ENCODE results near the gene ZNF484. TPM values are rescaled to one million over a fixed set of nuclear protein-coding genes. Genes with fewer than 3 reads are reported as not detected.
"Not testable (repeated sequence)": the region's sequence is repeated elsewhere in the genome, so short reads cannot be mapped to it uniquely, and the experiment has no call there.

The ZNF484 gene
- total and polyA plus RNA-seq, 2 donors (not counting 1 experiment from before 2014, with no cell fraction given) = 5.7 to 15.4 TPM

GRCh38 chr9:92829420-92829819, 48.4 kb downstream of the ZNF484 start:
- no peak for DNase-seq (ENCODE audit: low read depth in 2 of 2)
- Histone ChIP-seq H3K4me1 (ENCODE audit: control insufficient read depth, extremely low read depth, insufficient read depth, low read length) (no peaks in the 10 kb centered on the region), H3K4me2 (ENCODE audit: extremely low read depth, insufficient read depth, low read length) (no peak overlapping the region), H3K36me3 (ENCODE audit: control insufficient read depth, insufficient read depth, low read length) (no peaks in the 10 kb centered on the region), H3K79me2 (ENCODE audit: control insufficient read depth, insufficient read depth, low read length) (no peaks in the 10 kb centered on the region), H3K27ac (ENCODE audit: insufficient read depth, low read length) (no peak overlapping the region), H4K20me1 (ENCODE audit: control insufficient read depth, extremely low read depth, insufficient read depth, low read length) (no peaks in the 10 kb centered on the region), H3K9ac (ENCODE audit: insufficient read depth, low read length) (no peak overlapping the region), H3K4me3 (replicated peaks in 1 of 4; ENCODE audit: control extremely low read depth in 1 of 4, insufficient read depth in 1 of 4, low read depth in 3 of 4, low read length in 4 of 4) (no peak overlapping the region), H3K9me3 (ENCODE audit: control insufficient read depth, insufficient read depth, low read depth, low read length) (no peaks in the 10 kb centered on the region), H2AFZ (ENCODE audit: low read length) (no peak overlapping the region), H3K27me3 (ENCODE audit: control insufficient read depth, insufficient read depth, low read length) (no peaks in the 10 kb centered on the region)
- TF ChIP-seq EZH2 (IDR thresholded peaks at IDR 0.05; ENCODE audit: low read length, missing control alignments) = no peak
- TF ChIP-seq, protein P1, sequence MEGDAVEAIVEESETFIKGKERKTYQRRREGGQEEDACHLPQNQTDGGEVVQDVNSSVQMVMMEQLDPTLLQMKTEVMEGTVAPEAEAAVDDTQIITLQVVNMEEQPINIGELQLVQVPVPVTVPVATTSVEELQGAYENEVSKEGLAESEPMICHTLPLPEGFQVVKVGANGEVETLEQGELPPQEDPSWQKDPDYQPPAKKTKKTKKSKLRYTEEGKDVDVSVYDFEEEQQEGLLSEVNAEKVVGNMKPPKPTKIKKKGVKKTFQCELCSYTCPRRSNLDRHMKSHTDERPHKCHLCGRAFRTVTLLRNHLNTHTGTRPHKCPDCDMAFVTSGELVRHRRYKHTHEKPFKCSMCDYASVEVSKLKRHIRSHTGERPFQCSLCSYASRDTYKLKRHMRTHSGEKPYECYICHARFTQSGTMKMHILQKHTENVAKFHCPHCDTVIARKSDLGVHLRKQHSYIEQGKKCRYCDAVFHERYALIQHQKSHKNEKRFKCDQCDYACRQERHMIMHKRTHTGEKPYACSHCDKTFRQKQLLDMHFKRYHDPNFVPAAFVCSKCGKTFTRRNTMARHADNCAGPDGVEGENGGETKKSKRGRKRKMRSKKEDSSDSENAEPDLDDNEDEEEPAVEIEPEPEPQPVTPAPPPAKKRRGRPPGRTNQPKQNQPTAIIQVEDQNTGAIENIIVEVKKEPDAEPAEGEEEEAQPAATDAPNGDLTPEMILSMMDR (conservative IDR thresholded peaks at IDR 0.05 in 1 of 2, IDR thresholded peaks at IDR 0.05 in 1 of 2; ENCODE audit: low read depth in 1 of 2, low read length in 2 of 2) = no peak

- H3K27me3 ChIP-seq (ENCODE audit: control insufficient read depth, insufficient read depth, low read length); H3K27ac ChIP-seq (ENCODE audit: insufficient read depth, low read length); H3K9ac ChIP-seq (ENCODE audit: insufficient read depth, low read length); H4K20me1 ChIP-seq (ENCODE audit: control insufficient read depth, extremely low read depth, insufficient read depth, low read length); H3K9me3 ChIP-seq (ENCODE audit: control insufficient read depth, insufficient read depth, low read depth, low read length); H3K79me2 ChIP-seq (ENCODE audit: control insufficient read depth, insufficient read depth, low read length); H3K36me3 ChIP-seq (ENCODE audit: control insufficient read depth, insufficient read depth, low read length); H3K4me3 ChIP-seq (replicated peaks in 1 of 4; ENCODE audit: control extremely low read depth in 1 of 4, insufficient read depth in 1 of 4, low read depth in 3 of 4, low read length in 4 of 4); DNase-seq (ENCODE audit: low read depth in 2 of 2); H2AFZ ChIP-seq (ENCODE audit: low read length); H3K4me2 ChIP-seq (ENCODE audit: extremely low read depth, insufficient read depth, low read length); H3K4me1 ChIP-seq (ENCODE audit: control insufficient read depth, extremely low read depth, insufficient read depth, low read length): not testable (repeated sequence)
Measured at GRCh38 chr9:92825065-92825464, 52.8 kb downstream of the ZNF484 start.

DNA sequence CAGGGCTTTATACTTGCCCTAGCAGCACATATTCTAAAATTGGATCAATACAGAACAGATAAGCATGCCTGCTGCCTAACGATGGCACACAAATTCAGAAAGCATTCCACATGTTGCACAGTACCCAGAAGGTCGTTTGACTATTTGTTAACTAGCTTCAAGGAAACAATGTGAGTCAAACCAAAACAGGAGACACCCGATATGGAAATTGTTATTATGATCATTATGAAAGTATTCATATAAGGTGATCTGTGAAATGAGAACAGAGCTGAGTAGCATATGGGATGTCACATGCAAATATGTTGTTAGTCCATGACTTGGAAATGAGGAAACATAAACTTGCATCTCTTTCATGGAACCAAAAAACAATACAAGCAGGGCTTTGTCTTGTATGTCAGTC, 56.9 kb downstream of the ZNF484 start:
- DNase-seq (ENCODE audit: low read depth in 2 of 2) = no peak
- Histone ChIP-seq H3K4me3 (replicated peaks in 1 of 4; ENCODE audit: control extremely low read depth in 1 of 4, insufficient read depth in 1 of 4, low read depth in 3 of 4, low read length in 4 of 4) (no peak overlapping the region), H3K27me3 (ENCODE audit: control insufficient read depth, insufficient read depth, low read length) (peaks cover 7% of the 10 kb centered on the region), H3K9ac (ENCODE audit: insufficient read depth, low read length) (no peak overlapping the region), H3K9me3 (ENCODE audit: control insufficient read depth, insufficient read depth, low read depth, low read length) (no peaks in the 10 kb centered on the region), H2AFZ (ENCODE audit: low read length) (no peak overlapping the region), H3K27ac (ENCODE audit: insufficient read depth, low read length) (no peak overlapping the region), H3K79me2 (ENCODE audit: control insufficient read depth, insufficient read depth, low read length) (no peaks in the 10 kb centered on the region), H3K36me3 (ENCODE audit: control insufficient read depth, insufficient read depth, low read length) (no peaks in the 10 kb centered on the region), H3K4me1 (ENCODE audit: control insufficient read depth, extremely low read depth, insufficient read depth, low read length) (no peaks in the 10 kb centered on the region), H4K20me1 (ENCODE audit: control insufficient read depth, extremely low read depth, insufficient read depth, low read length) (no peaks in the 10 kb centered on the region), H3K4me2 (ENCODE audit: extremely low read depth, insufficient read depth, low read length) (no peak overlapping the region)
- TF ChIP-seq, protein P1 (conservative IDR thresholded peaks at IDR 0.05 in 1 of 2, IDR thresholded peaks at IDR 0.05 in 1 of 2; ENCODE audit: low read depth in 1 of 2, low read length in 2 of 2) = no peak
- TF ChIP-seq EZH2 (IDR thresholded peaks at IDR 0.05; ENCODE audit: low read length, missing control alignments) = no peak

DNA sequence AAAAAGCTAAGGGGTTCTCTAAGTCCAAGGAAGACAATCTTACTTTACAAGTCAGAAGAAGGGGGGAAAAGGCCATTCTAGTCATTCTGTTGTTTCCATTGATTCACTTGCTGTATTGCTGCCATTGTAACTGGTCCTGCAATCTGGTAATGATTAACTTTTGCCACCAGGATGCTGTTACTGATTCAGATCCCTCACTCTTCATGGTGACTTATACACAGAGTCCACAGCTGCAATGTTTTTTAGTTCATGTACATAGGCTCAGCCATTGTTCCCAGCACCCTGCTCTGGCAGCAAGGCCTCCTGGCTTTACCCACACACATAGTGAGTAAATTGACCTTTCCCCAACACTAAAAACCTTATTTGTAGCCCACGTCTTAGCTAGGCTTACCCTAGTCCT, 57.9 kb downstream of the ZNF484 start:
- not testable (repeated sequence) for H3K4me2 ChIP-seq (ENCODE audit: extremely low read depth, insufficient read depth, low read length); H3K36me3 ChIP-seq (ENCODE audit: control insufficient read depth, insufficient read depth, low read length); DNase-seq (ENCODE audit: low read depth in 2 of 2); H3K4me3 ChIP-seq (replicated peaks in 1 of 4; ENCODE audit: control extremely low read depth in 1 of 4, insufficient read depth in 1 of 4, low read depth in 3 of 4, low read length in 4 of 4); H3K4me1 ChIP-seq (ENCODE audit: control insufficient read depth, extremely low read depth, insufficient read depth, low read length); H3K27me3 ChIP-seq (ENCODE audit: control insufficient read depth, insufficient read depth, low read length); H4K20me1 ChIP-seq (ENCODE audit: control insufficient read depth, extremely low read depth, insufficient read depth, low read length); H2AFZ ChIP-seq (ENCODE audit: low read length); H3K9ac ChIP-seq (ENCODE audit: insufficient read depth, low read length); H3K27ac ChIP-seq (ENCODE audit: insufficient read depth, low read length); H3K79me2 ChIP-seq (ENCODE audit: control insufficient read depth, insufficient read depth, low read length); H3K9me3 ChIP-seq (ENCODE audit: control insufficient read depth, insufficient read depth, low read depth, low read length)

All from fibroblast of lung (primary cell).